ENCODE measurements around the gene DIO3.

Gene DIO3

DNA sequence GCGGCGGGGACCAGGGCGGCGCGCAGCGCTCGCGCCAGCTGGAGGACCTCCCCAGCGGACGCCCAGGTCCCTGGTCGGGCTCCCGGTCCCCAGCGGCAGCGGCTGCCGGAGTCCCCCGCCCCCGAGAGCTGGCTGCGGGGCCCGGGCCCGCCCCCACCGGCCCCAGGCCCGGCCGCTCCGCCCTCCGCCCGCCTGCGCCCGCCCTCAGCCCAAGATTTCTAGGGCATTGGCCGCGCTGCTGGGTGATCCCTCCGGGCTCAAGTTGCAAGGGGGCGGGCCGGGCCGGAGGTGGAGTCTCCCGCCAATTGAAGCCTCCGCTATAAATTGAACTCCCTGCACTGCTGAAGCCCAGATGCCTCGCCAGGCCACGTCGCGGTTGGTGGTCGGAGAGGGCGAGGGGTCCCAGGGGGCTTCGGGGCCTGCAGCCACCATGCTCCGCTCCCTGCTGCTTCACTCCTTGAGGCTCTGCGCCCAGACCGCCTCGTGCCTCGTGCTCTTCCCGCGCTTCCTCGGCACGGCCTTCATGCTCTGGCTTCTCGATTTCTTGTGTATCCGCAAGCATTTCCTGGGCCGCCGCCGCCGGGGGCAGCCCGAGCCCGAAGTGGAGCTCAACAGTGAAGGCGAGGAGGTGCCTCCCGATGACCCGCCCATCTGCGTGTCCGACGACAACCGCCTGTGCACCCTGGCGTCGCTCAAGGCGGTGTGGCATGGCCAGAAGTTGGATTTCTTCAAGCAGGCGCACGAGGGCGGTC lies at the start of gene DIO3:
TSS of gene DIO3 (plus strand) at position 351 of the 752 bp plus-strand sequence.
- DNase-seq (ENCODE audit: low read depth), result no peak

DNA sequence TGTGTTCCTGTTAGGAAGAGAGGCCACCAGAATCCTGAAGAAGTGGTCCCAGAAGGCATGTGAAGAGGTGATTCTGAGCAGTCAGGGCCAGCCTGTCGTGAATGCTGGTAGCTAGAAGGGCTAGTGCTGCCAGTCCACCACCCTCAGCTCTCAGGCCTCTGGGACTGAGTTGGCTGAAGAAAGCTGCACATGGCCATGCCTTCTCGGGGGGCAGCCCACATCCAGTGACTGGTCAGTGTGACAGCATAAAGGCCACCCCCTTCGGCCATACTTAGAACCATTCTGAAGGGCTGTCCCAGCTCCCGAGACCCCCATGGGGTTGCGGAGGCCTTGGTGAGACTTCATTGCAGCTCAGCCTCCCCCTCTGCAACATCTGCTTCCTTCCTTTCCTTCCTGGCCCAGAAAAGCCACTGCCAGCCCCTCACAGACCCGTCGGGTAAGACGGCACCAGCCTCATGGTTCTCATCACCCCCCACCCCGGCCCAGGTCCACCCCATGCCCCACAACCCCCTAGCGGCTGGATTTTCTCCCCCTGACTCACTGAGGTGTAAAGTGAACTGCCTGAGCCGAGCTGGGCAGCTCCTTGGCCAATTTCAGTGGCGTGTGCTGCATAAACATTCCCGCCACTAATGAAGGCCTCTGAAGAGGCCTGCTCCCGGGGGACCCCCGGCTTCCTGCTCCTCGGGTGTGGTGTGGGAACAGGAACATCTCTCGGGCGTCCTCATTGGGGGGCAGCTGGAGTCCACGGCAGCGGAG lies 49.5 kb upstream of the DIO3 start:
- DNase-seq (ENCODE audit: low read depth), result no peak

DNA sequence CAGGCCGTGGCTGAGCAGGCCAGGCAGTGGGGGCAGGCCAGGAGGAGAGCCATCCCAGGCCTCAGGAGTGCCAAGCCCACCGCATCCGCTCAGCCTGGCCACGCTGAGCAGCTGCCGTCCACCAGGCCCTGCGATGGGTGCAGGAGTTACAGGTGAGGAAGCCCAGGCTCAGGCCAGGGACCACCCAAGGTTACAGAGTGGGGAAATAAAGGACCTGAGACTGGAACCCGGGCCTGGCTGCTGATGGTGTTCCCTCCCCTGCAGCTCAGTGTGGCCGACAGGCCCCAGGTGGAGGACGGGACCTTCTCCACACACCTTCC lies 49.0 kb upstream of the DIO3 start:
- DNase-seq (ENCODE audit: low read depth), result no peak

DNA sequence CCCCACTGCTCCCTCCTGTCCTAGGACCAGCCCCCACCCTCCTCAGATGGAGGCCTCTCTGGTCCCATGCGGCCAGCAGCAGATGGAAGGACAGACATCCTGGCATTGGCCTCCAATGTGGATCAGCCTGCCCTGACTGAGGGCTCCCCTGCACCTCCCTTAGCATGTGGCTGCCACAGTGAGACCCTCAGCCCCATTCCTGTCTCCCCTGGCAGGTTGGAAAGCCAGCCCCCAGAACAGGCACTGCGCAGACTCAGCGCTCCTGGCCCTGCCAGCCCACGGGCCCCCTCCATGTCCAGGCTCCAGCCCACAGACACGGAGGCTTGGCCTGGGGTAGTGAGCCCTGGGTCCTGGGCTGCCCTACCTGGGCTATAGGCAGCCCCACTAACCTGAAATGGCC lies 47.2 kb upstream of the DIO3 start:
- DNase-seq (ENCODE audit: low read depth), result no peak

DNA sequence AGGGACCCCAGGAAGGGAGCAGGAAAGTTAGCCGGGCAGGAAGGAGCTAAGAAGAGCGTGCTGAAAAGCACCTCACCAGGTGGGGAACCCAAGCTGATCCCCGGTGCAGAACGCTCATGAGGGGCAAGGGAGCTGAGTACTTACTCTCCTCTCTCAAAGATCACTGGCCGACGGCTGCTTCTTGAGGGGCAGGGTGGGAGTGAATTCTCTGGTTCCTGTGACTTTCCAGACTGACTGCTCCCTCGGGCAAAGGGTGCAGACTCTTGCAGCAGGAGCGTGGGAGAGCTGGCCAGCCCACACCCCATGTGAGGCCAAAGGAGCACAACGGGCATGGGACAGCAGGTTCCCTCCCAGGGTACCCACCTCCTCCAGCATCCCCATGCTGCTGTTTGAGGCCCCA lies 44.9 kb upstream of the DIO3 start:
- no peak for DNase-seq (ENCODE audit: low read depth)

DNA sequence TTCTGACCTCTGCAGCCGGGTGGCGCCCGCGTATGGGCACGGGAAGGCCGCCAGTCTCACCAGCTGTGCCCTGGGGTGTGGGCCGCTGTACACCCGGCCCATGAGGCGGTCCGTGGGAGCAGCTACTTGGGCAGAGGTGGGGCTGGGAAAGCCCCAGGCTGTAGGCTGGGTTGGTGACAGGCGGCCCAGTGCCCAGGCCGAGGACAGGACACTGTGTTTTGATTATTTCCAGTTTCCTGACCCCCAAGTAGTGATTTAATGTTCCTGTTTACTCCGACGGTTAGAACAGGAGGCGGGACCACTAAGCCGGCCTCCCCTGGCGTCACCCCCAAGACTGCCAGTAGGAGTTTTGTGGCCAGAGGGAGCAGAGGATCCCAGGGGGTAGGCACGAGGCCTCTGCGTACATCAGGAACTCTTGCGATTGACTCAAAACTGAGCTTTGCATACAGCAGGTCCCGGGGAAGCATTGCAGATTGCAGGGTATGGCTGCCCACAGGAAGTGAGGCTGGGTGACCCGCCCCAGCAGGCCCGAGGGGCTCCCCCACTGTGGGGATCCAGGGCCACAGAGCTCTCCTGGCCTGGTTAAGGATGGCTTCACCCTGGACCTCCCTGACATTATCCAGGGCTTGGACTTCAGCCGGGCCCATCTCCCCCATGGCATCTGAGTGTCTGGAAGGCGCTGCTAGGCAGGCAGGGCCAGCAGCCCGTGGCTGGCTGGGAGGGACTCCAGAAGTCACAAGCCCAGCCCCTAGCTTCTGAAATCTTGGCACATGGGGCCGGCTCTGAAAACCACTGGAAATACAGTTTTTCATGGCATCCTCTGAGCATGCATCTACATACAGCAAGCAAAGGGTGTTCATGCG lies 42.5 kb upstream of the DIO3 start:
- no peak for DNase-seq (ENCODE audit: low read depth)

DNA sequence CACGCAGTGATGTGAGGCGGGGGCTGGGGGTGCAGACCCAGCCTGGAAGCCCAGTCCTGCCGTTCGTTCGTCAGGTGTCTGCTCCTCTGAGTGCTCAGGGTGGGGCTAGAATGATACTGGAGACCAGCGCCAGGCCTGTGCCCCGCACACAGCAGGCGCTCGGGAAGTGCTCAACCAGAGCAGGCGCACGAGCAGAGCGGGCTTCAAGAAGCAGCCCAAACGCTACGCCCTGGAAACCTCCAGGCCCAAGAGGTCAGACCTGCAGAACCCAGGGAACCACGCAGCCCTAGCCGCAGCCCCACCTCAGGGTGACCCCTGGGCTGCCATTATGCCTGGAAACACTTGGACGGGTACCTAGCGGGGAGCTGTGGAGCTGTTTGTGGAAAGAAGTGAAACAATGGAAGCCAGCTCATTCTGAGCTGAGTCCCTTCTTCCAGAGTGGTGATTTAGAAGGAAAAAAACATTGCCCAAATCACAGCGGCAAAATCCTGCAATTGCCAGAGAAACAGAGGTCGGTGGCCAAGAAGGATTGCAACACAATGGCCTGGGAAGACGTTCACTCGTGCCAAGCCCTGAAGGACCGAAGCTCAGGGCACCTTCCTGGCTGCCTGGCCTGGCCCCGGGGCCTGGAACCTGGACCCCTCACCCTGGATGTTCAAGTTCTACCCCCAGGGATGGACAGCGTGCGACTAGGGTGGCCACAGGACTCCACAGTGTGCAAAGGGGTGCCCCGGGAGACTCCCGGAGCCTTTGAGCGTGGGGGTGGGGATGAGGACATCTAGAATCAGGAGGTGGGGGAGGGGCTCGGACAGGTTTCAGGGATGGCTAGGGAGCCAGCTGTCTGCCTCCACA lies 40.4 kb upstream of the DIO3 start:
- no peak for DNase-seq (ENCODE audit: low read depth)

DNA sequence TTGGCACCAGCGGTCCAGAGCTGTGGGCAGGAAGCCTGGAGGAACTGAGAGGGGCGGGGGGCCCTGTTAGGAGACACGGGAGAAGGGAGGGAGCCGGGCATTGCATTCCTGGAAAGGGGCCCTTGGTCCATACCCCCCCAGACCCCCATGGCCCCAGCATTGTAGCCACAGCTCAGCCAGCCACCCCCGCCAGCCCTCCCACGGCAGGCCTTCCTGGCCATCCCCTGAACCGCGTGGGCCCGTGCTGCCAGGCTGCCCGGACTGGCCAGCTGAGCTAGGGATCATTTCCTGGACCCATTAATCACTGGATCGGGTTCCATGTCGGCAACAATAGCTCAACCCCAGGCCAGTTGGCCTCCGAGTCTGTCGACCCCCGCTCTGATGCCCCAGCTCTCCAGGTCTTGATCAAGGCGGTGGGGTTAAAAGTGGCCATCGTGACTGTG lies 39.8 kb upstream of the DIO3 start:
- no peak for DNase-seq (ENCODE audit: low read depth)

DNA sequence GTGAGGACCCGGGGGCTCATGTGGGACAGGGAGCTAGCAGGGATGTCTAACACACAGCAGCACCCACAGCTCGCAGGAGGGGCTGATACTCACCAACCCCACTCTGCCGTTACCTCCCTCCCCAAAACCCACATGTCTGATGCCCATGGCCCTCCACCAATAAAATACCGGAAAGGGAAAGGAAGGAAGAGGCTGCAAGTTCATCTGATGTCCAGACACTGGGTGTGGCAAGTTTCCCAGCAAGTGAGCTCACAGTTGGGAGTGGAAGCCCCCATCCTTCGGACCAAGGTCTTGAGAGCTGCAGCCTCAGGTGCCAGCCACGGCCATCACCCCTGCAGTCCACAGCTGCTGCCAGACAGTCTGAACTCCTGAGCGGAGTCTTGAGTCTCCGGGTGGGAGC lies 39.3 kb upstream of the DIO3 start:
- no peak for DNase-seq (ENCODE audit: low read depth)

DNA sequence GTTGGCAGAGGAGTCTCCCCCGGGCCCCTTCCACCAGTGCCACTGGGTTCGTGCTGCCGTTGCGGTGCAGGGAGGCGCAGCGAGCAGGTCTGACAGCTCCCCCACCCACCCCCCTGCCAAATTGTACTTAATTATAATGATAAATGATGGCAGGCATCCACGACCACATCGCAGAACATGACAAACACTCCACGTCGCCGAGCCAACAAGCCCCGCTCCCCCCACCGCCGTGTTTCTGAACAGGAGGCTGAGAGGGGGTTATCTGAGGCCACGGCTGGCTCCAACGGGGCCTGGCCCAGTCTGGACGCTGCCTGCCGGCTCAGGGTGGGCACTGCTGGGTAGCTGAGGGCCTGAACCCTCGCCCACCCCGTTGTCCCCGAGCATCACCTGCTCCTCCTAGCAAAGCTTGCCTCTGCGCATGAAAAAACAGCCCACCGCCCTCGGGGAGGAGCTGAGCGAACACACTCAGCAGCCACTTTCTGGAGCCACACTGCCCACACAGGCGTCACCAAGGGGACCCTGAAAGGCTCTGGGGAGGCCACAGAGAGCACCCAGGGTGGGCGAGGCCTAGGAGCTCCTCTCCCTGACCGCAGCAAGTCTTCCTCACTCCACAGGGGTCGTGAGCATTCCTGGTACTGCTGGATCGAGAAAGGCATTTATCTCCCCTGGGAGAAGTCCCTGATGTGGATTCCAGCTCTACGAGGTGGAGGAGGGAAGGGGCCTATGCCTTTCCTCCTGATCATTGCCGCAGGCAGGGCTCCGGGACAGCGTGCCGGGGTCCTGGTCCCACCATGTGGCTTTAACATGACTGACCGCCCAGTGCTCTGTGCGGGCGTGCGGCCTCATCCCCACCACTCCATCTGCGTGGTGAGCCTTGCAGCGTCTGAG lies 35.4 kb upstream of the DIO3 start:
- no peak for DNase-seq (ENCODE audit: low read depth)

DNA sequence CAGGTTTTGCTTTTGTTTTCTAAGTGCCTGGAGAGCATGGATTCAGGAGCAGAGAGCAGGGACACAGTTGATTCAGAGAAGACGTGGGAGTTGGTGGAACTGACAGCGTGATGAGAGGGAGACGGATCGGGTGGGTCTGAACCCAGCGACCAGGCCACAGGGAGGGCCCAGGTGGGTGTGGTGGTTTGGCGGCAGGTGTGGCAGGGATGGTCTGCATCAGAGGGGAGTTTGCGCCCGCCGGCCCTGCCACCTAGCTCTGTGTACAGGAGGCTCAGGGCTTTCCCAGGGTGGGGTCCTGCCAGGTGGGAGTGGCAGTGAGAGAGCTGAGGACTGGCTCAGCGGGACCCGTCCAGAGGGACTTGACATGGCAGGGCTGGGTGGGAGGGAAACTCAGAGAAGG lies 33.3 kb upstream of the DIO3 start:
- DNase-seq (ENCODE audit: low read depth), result no peak

DNA sequence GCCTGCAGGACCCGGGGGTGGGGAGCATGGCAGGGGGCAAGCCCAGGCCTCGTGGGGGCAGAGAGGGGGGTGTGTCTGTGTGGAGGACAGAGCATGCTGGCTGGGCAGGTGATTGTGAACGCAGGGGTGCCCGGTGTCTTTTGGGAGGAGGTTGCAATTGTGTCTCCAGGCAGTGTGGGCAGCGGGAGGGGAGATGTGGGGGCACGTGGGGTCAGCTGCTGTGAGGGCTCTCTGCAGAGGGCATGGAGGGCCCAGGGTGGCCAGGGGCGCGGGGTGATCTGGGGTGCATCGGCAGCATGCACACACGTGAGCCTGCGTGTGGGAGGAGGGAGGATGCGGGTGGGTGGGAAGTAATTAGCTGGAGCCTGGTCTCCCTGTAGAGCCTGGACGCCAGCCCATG lies 32.2 kb upstream of the DIO3 start:
- no peak for DNase-seq (ENCODE audit: low read depth)

DNA sequence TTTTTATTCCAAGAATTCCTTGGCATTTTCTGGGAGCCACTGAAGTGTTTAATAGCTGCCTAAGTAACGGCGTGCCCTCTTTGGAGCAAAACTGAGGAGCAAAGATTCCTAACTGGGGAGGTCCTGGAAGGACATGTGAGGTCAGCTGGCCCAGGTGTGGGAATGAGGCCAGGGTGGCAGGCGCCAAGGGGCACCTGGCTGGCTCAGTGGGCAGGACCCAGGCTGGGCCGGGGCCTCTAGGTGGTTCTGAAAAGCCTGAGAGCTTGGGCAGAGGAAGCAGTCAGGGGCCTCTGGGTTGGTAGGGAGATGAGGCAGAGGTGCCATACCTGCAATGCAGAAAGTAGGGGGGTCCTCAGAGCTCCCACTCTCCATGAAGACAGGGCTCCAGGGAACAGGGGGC lies 27.1 kb upstream of the DIO3 start:
- DNase-seq (ENCODE audit: low read depth), result no peak

DNA sequence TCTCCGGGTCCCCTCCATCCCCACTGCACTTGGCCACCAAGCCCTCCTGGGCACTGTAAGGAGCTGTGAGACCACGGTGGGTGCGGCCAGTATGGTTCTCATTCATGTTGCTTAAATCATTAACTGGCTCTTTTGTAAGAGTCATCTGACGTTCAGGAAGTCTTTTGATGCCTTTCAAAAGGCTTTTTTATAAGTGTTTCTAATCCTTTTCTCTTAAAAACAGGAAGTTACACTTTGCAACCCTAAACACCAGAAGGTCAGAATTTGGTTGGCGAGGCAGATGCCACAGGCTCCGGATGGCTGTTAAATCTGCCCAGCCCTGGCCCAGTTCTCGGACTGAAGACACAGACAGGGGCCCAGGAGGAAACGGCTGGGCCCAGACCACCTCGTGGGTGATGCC lies 26.1 kb upstream of the DIO3 start:
- no peak for DNase-seq (ENCODE audit: low read depth)

DNA sequence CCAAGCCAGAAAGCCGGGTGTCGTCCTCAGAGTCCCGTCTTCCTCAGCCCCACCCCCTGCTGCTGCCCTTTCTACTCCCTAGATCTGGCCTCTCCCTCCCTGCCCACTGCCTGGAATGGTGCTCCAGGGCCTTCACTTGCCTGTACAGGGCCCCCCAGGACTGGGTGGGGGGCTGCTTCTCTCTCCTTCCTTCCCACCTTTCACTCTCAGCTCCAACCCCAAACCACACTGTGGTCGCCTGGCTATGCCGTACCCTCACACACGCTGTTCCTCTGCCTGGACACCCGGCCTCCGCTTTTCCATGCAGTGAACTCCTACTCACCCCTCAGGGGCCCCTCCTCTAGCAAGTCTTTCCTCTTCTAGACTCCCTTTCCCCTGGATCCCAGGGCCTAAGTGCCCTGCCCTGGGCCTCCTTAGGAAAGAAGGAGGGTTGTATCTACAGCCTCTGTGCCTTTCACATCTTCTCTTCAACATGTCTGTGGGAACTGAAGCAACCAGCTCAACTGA lies 25.5 kb upstream of the DIO3 start:
- no peak for DNase-seq (ENCODE audit: low read depth)

DNA sequence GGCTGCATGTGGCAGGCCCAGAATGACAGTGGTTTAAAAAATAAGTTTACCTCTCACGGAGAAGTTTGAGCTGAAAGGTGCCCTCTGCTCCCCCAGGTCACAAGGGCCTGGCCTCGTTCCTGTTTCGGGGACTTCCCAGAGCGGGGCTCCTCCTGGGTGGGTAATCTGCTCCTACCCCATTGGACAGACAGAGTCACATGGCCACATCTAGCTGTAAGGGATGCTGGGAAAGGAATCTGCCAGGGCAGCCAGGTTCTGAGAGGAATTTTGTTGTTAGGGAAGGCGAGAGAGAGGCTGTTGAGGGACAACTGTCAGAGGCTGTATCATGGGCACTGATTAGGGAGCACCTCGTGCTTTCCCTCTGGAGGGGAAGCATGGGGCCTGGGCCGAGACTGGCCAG lies 24.0 kb upstream of the DIO3 start:
- DNase-seq (ENCODE audit: low read depth), result no peak

DNA sequence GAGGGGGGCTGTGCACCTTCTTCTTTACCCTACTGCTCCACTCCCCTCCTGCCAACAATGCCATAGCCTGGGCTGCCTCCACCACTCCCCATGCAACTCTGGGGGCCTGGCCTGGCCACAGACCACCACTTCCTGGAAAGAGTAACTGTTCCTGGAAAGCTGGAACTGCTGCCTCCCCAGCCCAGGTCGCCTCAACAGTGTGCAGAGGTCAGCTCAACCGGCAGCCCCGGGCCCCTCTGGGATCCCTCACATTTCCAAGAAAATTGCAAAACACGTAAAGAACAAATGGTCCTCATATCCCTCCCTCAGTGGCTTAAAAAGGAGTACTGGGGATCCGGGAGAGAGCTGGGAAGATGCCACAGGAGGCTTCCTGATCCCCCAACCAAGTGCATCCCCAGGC lies 22.4 kb upstream of the DIO3 start:
- no peak for DNase-seq (ENCODE audit: low read depth)

DNA sequence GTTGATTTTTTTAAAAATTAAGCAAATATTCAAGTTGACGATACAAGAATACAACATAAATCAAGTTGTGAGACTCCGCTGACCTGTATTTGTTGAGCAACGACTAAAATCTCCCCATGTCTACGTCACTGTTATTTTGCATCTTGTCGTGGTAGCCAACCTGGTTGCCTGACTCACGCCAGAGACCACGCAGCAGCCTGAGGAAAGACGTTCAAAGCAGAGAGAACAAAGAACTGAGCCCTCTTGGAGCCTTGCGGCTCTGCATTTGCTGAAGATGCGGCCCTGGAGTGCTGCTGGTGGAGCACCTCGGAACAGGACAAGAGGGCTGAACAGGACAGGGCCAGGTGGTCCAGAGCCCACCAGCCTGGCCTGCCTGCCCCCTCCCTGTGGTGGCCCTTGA lies 21.4 kb upstream of the DIO3 start:
- no peak for DNase-seq (ENCODE audit: low read depth)

DNA sequence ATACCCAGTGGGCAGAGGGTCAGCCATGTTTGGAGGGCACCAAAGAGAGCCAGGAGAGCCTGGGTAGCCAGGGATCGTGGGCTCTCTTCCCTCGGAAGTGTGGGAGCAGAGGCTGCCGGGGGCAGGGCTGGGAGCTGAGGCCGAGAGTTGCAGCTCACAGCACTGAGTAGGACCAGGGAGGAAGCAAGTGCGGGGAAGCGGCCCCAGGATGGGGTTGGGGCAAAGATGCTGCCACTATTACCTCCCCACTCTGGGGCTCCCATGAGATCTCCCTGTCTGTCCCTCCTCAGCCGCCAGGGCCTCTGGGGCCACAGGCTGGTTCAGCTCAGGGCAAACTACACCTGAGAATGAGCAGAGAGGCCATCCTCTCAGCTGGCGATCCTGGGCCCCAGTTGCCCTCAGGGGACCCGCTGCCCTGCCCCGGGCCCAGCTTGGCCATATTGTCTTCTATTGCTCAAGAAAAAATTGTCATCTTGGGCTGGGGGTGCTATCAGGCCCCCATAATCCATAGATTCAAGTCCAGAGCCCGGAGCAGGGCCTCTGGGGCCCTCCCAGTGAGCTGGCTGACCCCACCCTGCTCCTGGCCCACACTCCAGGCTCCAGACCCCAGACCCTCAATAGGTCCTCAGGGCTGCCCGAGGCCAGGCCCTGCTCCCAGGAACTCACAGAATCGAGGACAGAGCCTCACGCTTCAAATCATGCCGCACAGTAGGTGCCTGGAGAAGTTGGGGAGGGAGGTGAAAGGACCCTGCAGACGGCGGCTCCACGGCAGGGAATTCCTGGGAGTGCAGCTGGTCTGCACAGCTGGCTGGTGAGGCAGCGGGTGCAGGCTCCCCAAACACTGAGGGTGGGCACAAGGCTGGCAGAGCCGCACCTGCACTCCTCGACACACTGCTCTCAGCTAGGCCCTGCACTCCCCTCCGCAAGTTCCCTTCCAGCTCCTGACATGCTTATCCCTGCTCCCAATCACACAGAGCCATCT lies 20.5 kb upstream of the DIO3 start:
- DNase-seq (ENCODE audit: low read depth), result no peak

DNA sequence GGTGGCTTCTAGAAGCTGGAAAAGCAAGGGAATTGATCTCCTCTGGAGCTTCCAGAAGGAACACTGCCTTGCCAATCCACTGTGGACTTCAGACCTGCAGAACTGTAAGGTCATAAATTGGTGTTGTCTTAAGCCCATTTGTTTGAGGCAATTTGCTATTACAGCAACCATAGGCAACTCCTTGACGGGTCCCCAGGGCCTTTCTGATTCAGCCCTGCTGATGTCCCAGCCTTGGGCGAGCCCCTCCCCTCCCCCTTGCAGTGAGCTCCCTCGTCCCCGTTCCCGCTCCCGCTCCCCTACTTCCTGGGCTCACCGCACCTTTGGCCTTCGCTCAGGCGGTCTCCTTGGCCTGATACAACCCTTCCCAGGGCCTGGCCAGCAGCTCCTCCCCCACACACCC lies 18.9 kb upstream of the DIO3 start:
- no peak for DNase-seq (ENCODE audit: low read depth)
